GM13976 (cell line): ENCODE measurements around the gene DDX59.

Experiments
- DNase-seq: peaks from one replicate; pipeline ENCODE4 v3.0.0; 2012; ENCODE audit warnings: low spot score
- CTCF ChIP-seq: IDR thresholded peaks from 2 replicates; pipeline ENCODE4 v1.5.1; 2012; ENCODE audit warnings: borderline replicate concordance, mild to moderate bottlenecking; ENCODE audit not compliant: insufficient read depth; ENCODE audit errors: extremely low read depth, missing control alignments, control extremely low read depth
- in situ Hi-C: fragments of 300-500 bp; cut with MboI; formaldehyde crosslinking; loops from one replicate; pipeline ENCODE4 v1.12.0; 2022; ENCODE audit warnings: low sequenced_read_pairs, mixed read lengths, inconsistent platforms; ENCODE audit not compliant: unreplicated experiment

DDX59 gene

GRCh38 chr1:200686620-200687019 lies 16.9 kb upstream of the DDX59 start:
- DNase-seq = no peak
- in situ Hi-C loops = no loop called here
- no peak for TF ChIP-seq CTCF

- in situ Hi-C loops = no loop called here
- no peak for DNase-seq
- no peak for TF ChIP-seq CTCF
Measured at GRCh38 chr1:200684015-200684414, 14.3 kb upstream of the DDX59 start.

GRCh38 chr1:200683298-200683697 lies 13.6 kb upstream of the DDX59 start:
- in situ Hi-C loops = no loop called here
- DNase-seq = no peak
- TF ChIP-seq CTCF = no peak

GRCh38 chr1:200681231-200681630 lies 11.5 kb upstream of the DDX59 start:
- TF ChIP-seq CTCF = no peak
- DNase-seq = no peak
- in situ Hi-C loops = no loop called here

- no peak for DNase-seq
- TF ChIP-seq CTCF = no peak
- in situ Hi-C loops = loop anchor here (5.0 kb wide), 1 partner anchor 60 kb away; the partner anchor contains the start of gene CAMSAP2
Measured at GRCh38 chr1:200676829-200677228, 7.1 kb upstream of the DDX59 start.

GRCh38 chr1:200675588-200675852 lies 5.8 kb upstream of the DDX59 start:
- no peak for TF ChIP-seq CTCF
- in situ Hi-C loops = loop anchor here (5.0 kb wide), 1 partner anchor 62 kb away; the partner anchor contains the start of gene CAMSAP2
- no peak for DNase-seq
